Thoracic aorta (tissue), 2 donors: ENCODE measurements around the gene PKM. TPM values are rescaled to one million over a fixed set of nuclear protein-coding genes. Genes with fewer than 3 reads are reported as not detected.

Source experiments
- ATAC-seq: fragments of 150-250 bp; one replicate; pipeline ENCODE4 v1.8.0; 2017; ENCODE audit warnings: low read depth; ENCODE audit not compliant: insufficient number of reproducible peaks, low FRiP score
- DNase-seq: peaks from one replicate; pipeline ENCODE4 v3.0.0-alpha.2; 2020; ENCODE audit warnings: low spot score
- H3K27ac ChIP-seq, 2 donors: fragments of 200-600 bp; sonication (generic); 1 replicate in 1 of 2; 2 replicates in 1 of 2; pipeline ENCODE4 v1.5.1; 2016; ENCODE audit warnings: mild to moderate bottlenecking in 2 of 2, moderate library complexity in 2 of 2
- H3K27me3 ChIP-seq: fragments of 200-600 bp; sonication (generic); replicated peaks from 2 replicates; pipeline ENCODE4 v1.6.0; 2016; ENCODE audit warnings: mild to moderate bottlenecking; ENCODE audit not compliant: insufficient read depth
- H3K36me3 ChIP-seq: fragments of 200-600 bp; sonication (generic); one replicate; pipeline ENCODE4 v1.5.1; 2016
- H3K4me1 ChIP-seq, 2 donors: fragments of 200-600 bp; sonication (generic); 1 replicate in 1 of 2; 2 replicates in 1 of 2; pipeline versions ENCODE4 v1.5.1 to v1.6.0; 2016; ENCODE audit warnings: low read depth in 2 of 2, mild to moderate bottlenecking in 1 of 2; ENCODE audit not compliant: control insufficient read depth in 1 of 2
- H3K4me3 ChIP-seq: fragments of 200-600 bp; sonication (generic); 2 replicates; pipeline ENCODE4 v1.5.1; 2016; ENCODE audit warnings: mild to moderate bottlenecking
- H3K9me3 ChIP-seq: fragments of 200-600 bp; sonication (generic); 2 replicates; pipeline ENCODE4 v1.5.1; 2016
- total RNA-seq, 2 donors: library from RNA; depleted of rRNA; stranded (reverse); fragments of >200 nt; gene quantifications; one replicate each; pipeline versions ENCODE4 v1.1.0 to v1.2.3, GENCODE V29; 2016
- TF ChIP-seq, protein P1 (sequence below): fragments of 200-600 bp; sonication (generic); IDR thresholded peaks from one replicate; pipeline ENCODE4 v1.5.1; 2019; ENCODE audit warnings: antibody characterized with exemption

Gene PKM
- total RNA-seq, 2 donors from 2014 or later = 515 to 544 TPM

DNA sequence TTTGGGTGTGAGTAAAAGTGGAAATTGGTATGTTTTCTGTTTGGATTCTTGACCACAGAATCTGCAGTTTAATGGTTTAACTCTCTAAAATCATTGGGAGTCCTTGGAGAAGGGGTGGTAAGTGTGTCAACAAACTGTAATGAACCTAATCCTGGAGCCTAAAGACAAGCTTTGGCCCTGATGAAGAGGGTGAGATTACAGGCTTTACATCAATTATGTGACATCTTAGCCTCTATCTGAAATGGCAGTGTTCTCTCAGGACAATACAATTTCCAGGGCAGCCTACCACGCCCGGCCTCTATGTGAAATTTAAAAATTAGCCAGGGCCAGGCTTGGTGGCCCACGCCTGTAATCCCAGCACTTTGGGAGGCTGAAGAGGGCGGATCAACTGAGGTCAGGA is 4.3 kb upstream of the PKM start:
- Histone ChIP-seq H3K4me3 (no peak overlapping the region), H3K9me3 (no peaks in the 10 kb centered on the region), H3K4me1 (peaks cover 16 to 27% of the 10 kb centered on the region in 2 donors), H3K27ac (no peak overlapping the region), H3K27me3 (no peaks in the 10 kb centered on the region), H3K36me3 (peaks cover under 1% of the 10 kb centered on the region)
- no peak for DNase-seq
- TF ChIP-seq, protein P1, sequence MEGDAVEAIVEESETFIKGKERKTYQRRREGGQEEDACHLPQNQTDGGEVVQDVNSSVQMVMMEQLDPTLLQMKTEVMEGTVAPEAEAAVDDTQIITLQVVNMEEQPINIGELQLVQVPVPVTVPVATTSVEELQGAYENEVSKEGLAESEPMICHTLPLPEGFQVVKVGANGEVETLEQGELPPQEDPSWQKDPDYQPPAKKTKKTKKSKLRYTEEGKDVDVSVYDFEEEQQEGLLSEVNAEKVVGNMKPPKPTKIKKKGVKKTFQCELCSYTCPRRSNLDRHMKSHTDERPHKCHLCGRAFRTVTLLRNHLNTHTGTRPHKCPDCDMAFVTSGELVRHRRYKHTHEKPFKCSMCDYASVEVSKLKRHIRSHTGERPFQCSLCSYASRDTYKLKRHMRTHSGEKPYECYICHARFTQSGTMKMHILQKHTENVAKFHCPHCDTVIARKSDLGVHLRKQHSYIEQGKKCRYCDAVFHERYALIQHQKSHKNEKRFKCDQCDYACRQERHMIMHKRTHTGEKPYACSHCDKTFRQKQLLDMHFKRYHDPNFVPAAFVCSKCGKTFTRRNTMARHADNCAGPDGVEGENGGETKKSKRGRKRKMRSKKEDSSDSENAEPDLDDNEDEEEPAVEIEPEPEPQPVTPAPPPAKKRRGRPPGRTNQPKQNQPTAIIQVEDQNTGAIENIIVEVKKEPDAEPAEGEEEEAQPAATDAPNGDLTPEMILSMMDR = no peak
- ATAC-seq = no peak

DNA sequence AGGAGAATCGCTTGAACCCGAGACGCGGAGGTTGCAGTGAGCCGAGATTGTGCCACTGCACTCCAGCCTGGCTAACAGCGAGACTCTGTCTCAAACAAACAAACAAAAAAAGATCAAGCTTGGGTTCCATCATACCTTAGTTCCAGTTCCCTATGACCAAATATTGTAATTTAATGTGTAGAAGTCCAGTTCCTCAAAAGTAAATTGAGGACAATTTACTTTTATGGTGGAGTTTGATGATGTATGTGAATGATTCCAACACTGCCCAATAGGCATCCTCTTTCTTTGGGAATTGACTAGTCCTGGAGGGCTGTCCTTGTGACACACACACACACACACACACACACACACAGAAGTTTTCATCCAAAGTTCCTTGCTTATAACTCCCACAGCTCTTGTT is 2.8 kb upstream of the PKM start:
- Histone ChIP-seq H3K4me3 (no peak overlapping the region), H3K27ac (no peak overlapping the region), H3K9me3 (no peaks in the 10 kb centered on the region), H3K27me3 (no peaks in the 10 kb centered on the region), H3K4me1 (peaks cover 23 to 34% of the 10 kb centered on the region in 2 donors), H3K36me3 (no peaks in the 10 kb centered on the region)
- no peak for ATAC-seq
- TF ChIP-seq, protein P1 = no peak
- DNase-seq = no peak

DNA sequence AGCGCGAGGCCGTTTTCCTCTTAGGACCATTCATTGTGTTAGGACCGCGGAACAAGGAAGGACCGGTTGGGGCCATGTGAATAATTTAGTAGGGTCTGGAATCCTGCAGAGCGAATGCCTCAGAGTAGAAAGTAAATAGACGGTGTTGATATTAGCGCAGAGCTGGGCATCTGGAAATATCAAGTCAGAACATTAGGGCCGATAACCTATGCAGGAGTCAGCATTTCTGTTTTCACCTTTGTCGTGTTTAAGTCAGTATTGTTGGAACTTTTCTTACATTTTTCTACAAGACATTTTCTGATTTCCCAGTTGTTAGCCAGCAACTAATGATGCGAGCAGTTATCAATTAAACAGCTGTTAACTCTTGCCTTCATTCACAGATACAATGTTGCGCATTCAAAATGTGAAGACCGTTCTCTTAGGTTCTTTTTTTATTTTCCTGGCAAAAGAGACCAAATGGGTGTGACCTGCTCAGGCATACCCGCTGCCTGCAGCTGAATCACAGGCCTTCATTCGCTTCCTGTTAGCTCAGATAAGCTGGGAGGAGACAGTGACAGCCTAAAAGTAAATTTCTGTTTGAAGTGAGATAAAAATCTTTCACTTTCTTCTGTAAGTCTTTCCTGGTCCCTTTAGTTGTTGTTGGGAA is 966 bp upstream of the PKM start:
- no peaks in the 10 kb centered on the region for H3K27me3 ChIP-seq
- no peak for DNase-seq
- ATAC-seq = peak; percentile 17
- H3K4me3 ChIP-seq = peak overlapping the region; percentile 93
- no peaks in the 10 kb centered on the region for H3K9me3 ChIP-seq
- TF ChIP-seq, protein P1 = no peak
- H3K27ac ChIP-seq = peak overlapping the region; percentile 96 to 99
- peaks cover 29 to 42% of the 10 kb centered on the region in 2 donors for H3K4me1 ChIP-seq
- H3K36me3 ChIP-seq = no peaks in the 10 kb centered on the region

DNA sequence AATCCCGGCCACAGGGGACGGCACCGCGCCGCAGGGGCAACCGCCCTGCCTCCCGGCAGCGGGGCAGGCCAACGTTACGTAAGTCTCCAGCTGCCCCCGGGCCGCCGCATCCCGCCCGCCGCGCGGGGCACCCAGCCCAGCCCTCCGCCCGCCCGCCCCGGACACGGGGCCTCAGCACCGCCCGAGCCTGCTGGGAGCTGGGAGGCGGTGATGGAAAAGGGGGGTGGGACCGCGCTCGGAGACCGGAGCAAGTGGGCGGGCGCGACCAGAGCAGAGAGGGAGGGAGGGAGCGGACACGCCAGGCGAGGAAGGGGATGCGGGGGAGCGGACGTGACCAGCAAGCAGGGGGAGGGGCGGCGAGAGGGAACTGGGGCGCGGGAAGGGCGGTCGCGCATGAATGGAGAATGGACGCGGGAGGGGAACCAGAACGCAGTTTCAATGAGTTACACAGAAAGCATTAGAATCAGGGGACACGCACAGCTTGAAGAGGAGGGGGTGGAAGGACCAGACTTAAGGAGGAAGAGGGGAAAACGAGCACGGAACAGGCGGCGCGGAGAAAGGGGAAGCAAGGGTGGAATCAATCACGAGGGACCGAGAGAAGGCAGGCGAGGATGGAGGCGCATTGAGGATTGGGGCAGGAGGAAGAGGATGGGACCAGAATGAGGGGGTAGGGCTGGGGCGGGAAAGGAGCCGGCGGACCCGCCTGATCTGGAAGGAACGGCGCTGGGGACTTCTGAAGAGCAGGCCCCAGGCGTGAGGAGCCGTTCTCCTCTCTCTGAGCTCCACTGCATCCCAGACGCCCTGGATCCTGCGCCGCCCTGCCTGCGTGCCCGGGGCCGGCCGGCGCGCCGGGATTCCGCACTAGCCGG is 559 bp downstream of the PKM start:
- Histone ChIP-seq H3K9me3 (no peaks in the 10 kb centered on the region), H3K4me3 (peak overlapping the region; percentile 93), H3K27ac (peak overlapping the region; percentile 96 to 99), H3K36me3 (no peaks in the 10 kb centered on the region), H3K4me1 (peaks cover 35 to 48% of the 10 kb centered on the region in 2 donors), H3K27me3 (no peaks in the 10 kb centered on the region)
- TF ChIP-seq, protein P1 = no peak
- DNase-seq = peak; percentile 83
- ATAC-seq = peak; percentile 30

DNA sequence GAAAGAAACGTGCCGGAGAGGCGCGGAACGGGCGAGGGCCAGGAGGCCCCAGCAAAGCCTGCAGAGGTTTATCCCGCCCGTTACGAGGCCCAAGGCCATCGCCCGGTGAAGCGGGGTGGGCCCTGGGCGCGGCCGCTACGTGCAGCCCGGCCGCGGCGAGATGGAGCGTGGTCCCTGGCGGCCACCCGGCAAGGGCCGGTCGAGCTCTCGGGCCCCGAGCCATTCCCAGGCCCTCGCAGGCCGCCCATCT is 1.1 kb downstream of the PKM start:
- H3K9me3 ChIP-seq = no peaks in the 10 kb centered on the region
- ATAC-seq = no peak

More for the DNA sequence above, 1.1 kb downstream of the PKM start:
- H3K27ac ChIP-seq = peak overlapping the region; percentile 96 to 99
- peak overlapping the region; percentile 93 for H3K4me3 ChIP-seq
- no peaks in the 10 kb centered on the region for H3K36me3 ChIP-seq
- DNase-seq = no peak
- peaks cover 35 to 52% of the 10 kb centered on the region in 2 donors for H3K4me1 ChIP-seq
- TF ChIP-seq, protein P1 = no peak
- H3K27me3 ChIP-seq = no peaks in the 10 kb centered on the region
